Spleen (tissue), 11 donors: ENCODE measurements around the gene ZNF837. TPM values are rescaled to one million over a fixed set of nuclear protein-coding genes. Genes with fewer than 3 reads are reported as not detected.

ENCODE experiments used
- DNase-seq: peaks from one replicate; pipeline ENCODE4 v3.0.0-alpha.2; 2020
- H3K27ac ChIP-seq, 8 donors: fragments of 200-600 bp; sonication (generic) in 7 of 8; 1 replicate in 4 of 8; 2 replicates in 4 of 8; pipeline versions ENCODE4 v1.5.0 to v1.8.0; 2016 to 2021; ENCODE audit warnings: inconsistent platforms in 4 of 8, mild to moderate bottlenecking in 4 of 8, moderate library complexity in 1 of 8
- H3K27me3 ChIP-seq, 7 donors: fragments of 200-600 bp; sonication (generic) in 6 of 7; replicated peaks in 1 of 7; 1 replicate in 4 of 7; 2 replicates in 3 of 7; pipeline versions ENCODE4 v1.5.0 to v1.8.0; 2016 to 2021; ENCODE audit warnings: inconsistent platforms in 3 of 7, mild to moderate bottlenecking in 1 of 7
- H3K36me3 ChIP-seq, 6 donors: fragments of 200-600 bp; sonication (generic) in 5 of 6; 1 replicate in 4 of 6; 2 replicates in 2 of 6; pipeline versions ENCODE4 v1.5.0 to v1.8.0; 2016 to 2021; ENCODE audit warnings: inconsistent platforms in 2 of 6
- H3K4me1 ChIP-seq, 6 donors: fragments of 200-600 bp; sonication (generic) in 5 of 6; 1 replicate in 3 of 6; 2 replicates in 3 of 6; pipeline versions ENCODE4 v1.5.0 to v1.8.0; 2016 to 2021; ENCODE audit warnings: inconsistent platforms in 3 of 6
- H3K4me3 ChIP-seq, 8 donors: fragments of 200-600 bp; sonication (generic) in 7 of 8; 1 replicate in 4 of 8; 2 replicates in 4 of 8; pipeline versions ENCODE4 v1.5.0 to v1.8.0; 2016 to 2021; ENCODE audit warnings: inconsistent platforms in 4 of 8, mild to moderate bottlenecking in 4 of 8, moderate library complexity in 2 of 8
- H3K9me3 ChIP-seq, 8 donors: fragments of 200-600 bp; sonication (generic) in 7 of 8; 1 replicate in 4 of 8; 2 replicates in 4 of 8; pipeline versions ENCODE4 v1.5.0 to v1.8.0; 2016 to 2021; ENCODE audit warnings: inconsistent platforms in 4 of 8
- POLR2A ChIP-seq, 3 donors: fragments of 450-650 bp; IDR thresholded peaks; one replicate each; pipeline ENCODE4 v1.5.1; 2017; ENCODE audit warnings: antibody characterized with exemption in 3 of 3, mild to moderate bottlenecking in 1 of 3
- POLR2AphosphoS5 ChIP-seq, 3 donors: sonication (generic); formaldehyde crosslinking; IDR thresholded peaks; one replicate each; pipeline ENCODE4 v1.5.1; 2017; ENCODE audit warnings: antibody characterized with exemption in 3 of 3
- WGBS, 5 donors: extraction: QIAGEN DNeasy Blood & Tissue Kit in 3 of 5; methylation state at CpG; one replicate each; pipeline versions ENCODE4 v1.1.5 to v1.1.7; 2013 to 2018; 5-methylcytosine and 5-hydroxymethylcytosine counted together
- intact Hi-C: fragments of 100-400 bp; cut with DNase I; formaldehyde crosslinking; loops from one replicate; pipeline ENCODE4 v1.15.0; 2023; ENCODE audit warnings: low total_unique reads
- polyA plus RNA-seq, 3 donors: library from polyadenylated mRNA; stranded (reverse); fragments of 200-250 nt; gene quantifications; one replicate each; pipeline ENCODE4 v1.2.1, GENCODE V29; 2013
- total RNA-seq, 7 donors: library from RNA; depleted of rRNA in 3 of 7; stranded (reverse); fragments of >200 nt in 3 of 7; fragmentation: NEBNext Ultra II Directional in 4 of 7; extraction: Animal tissue kit (Norgen Biotek cat#: 25700) in 4 of 7; gene quantifications; one replicate each; pipeline versions ENCODE4 v1.1.0 to v1.2.1, GENCODE V29; 2016 to 2021
- TF ChIP-seq, protein P1 (sequence below), 11 experiments: fragments of 200-600 bp in 7 of 11; fragments of 450-650 bp in 4 of 11; sonication (generic) in 4 of 11; IDR thresholded peaks in 8 of 11; conservative IDR thresholded peaks in 3 of 11; 1 replicate in 7 of 11; 2 replicates in 4 of 11; pipeline versions ENCODE4 v1.4.0 to v1.8.0; 2016 to 2021; ENCODE audit warnings: antibody characterized with exemption in 11 of 11, inconsistent platforms in 4 of 11, mild to moderate bottlenecking in 1 of 11
- donor health status: healthy with polysubstance abuse.
- donor health status: DM: no; HTN: no; CAD: no; lungs with moderate emphysema.
- donor health status: DM: no; HTN: no; CAD: no.
- donor health status: Bipolar disorder and iron deficiency.
- donor health status: healthy.
- donor health status: DM: no; HTN: no; CAD: no.
- donor health status: DM: yes; HTN: yes; CAD: no.

Gene ZNF837
- total and polyA plus RNA-seq, 10 donors = 2.2 to 6.1 (median 3.2) TPM

DNA sequence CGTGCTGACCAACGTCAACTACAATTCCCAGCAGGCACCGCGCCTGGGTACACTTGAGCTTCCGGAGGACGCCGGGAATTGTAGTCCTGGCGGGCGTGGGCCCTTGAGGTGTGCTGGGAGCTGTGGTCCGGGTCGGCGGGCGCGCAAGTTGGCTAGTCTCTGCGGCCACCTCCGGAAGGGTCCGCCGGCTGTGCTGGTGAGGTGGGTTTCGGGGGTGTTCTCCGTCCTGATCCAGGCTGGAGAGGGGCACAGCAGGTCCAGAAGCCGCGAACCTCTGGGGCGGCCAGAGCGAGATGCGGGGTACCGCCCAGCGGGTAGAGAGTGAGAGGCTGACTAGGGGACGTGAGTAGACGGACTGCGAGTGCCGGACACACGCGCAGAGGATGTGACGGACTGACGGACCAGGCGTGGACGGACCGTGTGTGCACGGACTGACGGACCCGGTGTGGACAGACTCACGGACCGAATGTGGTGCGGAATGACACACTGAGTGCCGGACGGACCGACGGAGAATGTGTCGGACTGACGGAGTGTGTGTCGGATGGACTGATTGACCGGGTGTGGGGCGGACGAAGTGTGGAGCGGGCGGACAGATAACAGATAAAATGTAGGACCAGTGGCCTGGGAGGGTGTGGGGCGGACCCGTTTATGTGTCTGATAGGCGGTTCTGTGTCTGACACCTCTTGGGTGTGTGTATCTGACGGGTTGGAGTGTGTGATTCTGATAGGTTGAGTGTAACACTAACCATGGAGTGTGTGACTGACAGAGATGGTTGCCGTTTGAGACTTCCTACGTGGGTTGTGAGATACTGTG lies 53.7 kb downstream of the ZNF837 start, which contains the start of gene ZSCAN22:
ZSCAN22 (plus strand) TSS at position 81 of the 813 bp plus-strand sequence. CDS start 7,809 bp downstream, outside the sequence.
- H3K4me3 ChIP-seq = peak within 1 kb of the TSS; percentile 76 to 97 (median 80)
- H3K27ac ChIP-seq = peak within 1 kb of the TSS; percentile 88 to 94 (median 90)
- TF ChIP-seq POLR2AphosphoS5 (IDR thresholded peaks at IDR 0.05) = peak; percentile 88 to 92 (median 89)
- TF ChIP-seq, protein P1, sequence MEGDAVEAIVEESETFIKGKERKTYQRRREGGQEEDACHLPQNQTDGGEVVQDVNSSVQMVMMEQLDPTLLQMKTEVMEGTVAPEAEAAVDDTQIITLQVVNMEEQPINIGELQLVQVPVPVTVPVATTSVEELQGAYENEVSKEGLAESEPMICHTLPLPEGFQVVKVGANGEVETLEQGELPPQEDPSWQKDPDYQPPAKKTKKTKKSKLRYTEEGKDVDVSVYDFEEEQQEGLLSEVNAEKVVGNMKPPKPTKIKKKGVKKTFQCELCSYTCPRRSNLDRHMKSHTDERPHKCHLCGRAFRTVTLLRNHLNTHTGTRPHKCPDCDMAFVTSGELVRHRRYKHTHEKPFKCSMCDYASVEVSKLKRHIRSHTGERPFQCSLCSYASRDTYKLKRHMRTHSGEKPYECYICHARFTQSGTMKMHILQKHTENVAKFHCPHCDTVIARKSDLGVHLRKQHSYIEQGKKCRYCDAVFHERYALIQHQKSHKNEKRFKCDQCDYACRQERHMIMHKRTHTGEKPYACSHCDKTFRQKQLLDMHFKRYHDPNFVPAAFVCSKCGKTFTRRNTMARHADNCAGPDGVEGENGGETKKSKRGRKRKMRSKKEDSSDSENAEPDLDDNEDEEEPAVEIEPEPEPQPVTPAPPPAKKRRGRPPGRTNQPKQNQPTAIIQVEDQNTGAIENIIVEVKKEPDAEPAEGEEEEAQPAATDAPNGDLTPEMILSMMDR (IDR thresholded peaks at IDR 0.05 in 8 of 11, conservative IDR thresholded peaks at IDR 0.05 in 3 of 11) = peak in 2 of 11 experiments; percentile 9 to 11
- peak; percentile 4 to 11 (median 6) for TF ChIP-seq POLR2A (IDR thresholded peaks at IDR 0.05)
- intact Hi-C loops = no loop called here
- H3K4me1 ChIP-seq = peaks cover 15 to 40% (median 29%) of the 10 kb centered on the region in 6 donors
- H3K27me3 ChIP-seq = no peaks in the 10 kb centered on the region
- no peaks in the 10 kb centered on the region for H3K9me3 ChIP-seq
- DNase-seq = peak; percentile 98
- 0 to 1% (median 0%) methylated on average over 62 of the region's 62 CpGs for WGBS, 5 donors
- peaks cover 0 to 13% (median 0%) of the 10 kb centered on the region in 6 donors for H3K36me3 ChIP-seq

DNA sequence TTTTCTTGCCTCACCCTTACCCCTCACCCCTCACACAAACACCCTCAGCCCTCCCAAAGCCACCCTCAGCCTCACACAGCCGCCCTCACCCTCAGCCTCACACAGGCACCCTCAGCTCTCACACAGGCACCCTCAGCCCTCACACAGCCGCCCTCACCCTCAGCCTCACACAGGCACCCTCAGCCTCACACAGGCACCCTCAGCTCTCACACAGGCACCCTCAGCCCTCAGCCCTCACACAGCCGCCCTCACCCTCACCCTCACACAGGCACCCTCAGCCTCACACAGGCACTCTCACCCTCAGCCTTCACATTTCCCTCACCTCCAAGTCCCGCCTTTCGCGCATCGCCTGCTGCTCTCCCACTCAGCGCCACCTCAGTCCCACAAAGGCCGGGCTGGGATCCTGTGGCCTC lies 54.3 kb downstream of the ZNF837 start:
- DNase-seq = no peak
- Histone ChIP-seq H3K4me3 (peak overlapping the region; percentile 76 to 97 (median 80)), H3K27me3 (no peaks in the 10 kb centered on the region), H3K27ac (peak overlapping the region; percentile 88 to 94 (median 90)), H3K9me3 (no peaks in the 10 kb centered on the region), H3K36me3 (peaks cover 0 to 15% (median 0%) of the 10 kb centered on the region in 6 donors), H3K4me1 (peaks cover 15 to 40% (median 29%) of the 10 kb centered on the region in 6 donors)
- intact Hi-C loops = no loop called here
- TF ChIP-seq POLR2AphosphoS5 (IDR thresholded peaks at IDR 0.05) = no peak
- TF ChIP-seq POLR2A (IDR thresholded peaks at IDR 0.05) = no peak
- TF ChIP-seq, protein P1 (IDR thresholded peaks at IDR 0.05 in 8 of 11, conservative IDR thresholded peaks at IDR 0.05 in 3 of 11) = no peak
- 5 to 9% (median 7%) methylated on average over 9 of the region's 9 CpGs for WGBS, 5 donors

DNA sequence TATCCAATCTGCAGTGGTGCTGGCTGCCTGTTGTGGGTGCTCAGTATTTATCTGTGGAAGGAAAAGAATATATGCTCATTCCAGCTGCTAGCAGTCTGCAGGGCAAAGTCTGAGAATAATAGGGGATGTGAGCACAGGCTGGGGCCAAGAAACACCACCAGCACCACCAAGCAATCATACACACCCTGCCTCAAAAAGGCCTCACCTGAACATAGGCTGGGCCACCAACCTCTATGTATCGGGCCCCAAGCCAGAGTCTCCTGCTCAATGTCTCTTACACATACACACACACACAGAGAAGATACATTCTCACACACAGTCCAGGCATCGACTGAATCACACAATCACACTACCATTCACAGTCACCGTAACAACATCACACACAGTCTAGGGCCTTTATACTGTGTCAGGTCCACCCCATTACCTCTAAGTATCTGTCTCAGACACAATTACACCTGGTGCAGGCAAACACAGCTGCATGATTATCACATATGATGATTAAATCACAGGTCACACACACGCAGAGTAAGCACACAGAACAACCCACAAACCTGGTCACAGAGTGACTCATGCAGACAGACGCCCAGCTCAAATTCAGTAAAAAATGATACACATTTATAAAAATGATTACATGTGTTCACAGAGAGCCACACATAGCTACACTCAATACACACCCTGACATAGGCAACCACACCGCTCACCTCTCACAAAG lies 55.4 kb downstream of the ZNF837 start:
- no peak overlapping the region for H3K27ac ChIP-seq
- 89 to 92% (median 90%) methylated on average over 6 of the region's 6 CpGs for WGBS, 5 donors
- TF ChIP-seq, protein P1 (IDR thresholded peaks at IDR 0.05 in 8 of 11, conservative IDR thresholded peaks at IDR 0.05 in 3 of 11) = no peak
- TF ChIP-seq POLR2AphosphoS5 (IDR thresholded peaks at IDR 0.05) = no peak
- no peak for TF ChIP-seq POLR2A (IDR thresholded peaks at IDR 0.05)
- no peaks in the 10 kb centered on the region for H3K27me3 ChIP-seq
- peaks cover 15 to 40% (median 29%) of the 10 kb centered on the region in 6 donors for H3K4me1 ChIP-seq
- no peaks in the 10 kb centered on the region for H3K9me3 ChIP-seq
- DNase-seq = no peak
- H3K36me3 ChIP-seq = peaks cover 0 to 15% (median 0%) of the 10 kb centered on the region in 6 donors
- peak overlapping the region in 4 of 8 donors; percentile 77 to 97 (median 80) for H3K4me3 ChIP-seq
- intact Hi-C loops = no loop called here
